Measurements from ENCODE around the gene PLXNB2. TPM values are rescaled to one million over a fixed set of nuclear protein-coding genes. Genes with fewer than 3 reads are reported as not detected.
"Not testable (repeated sequence)": the region's sequence is repeated elsewhere in the genome, so short reads cannot be mapped to it uniquely, and the experiment has no call there.

PLXNB2 gene
- 300 and 353 TPM in 2 replicates for total RNA-seq (2014; rRNA removed; shearing (Covaris generic); ENCODE audit: low replicate concordance)

- DNase-seq (ENCODE audit: low read depth), result peak; percentile 89
- in situ Hi-C loops (cut with HindIII; ENCODE audit: low pct_unique_long_range_greater_than_20kb, low sequenced_read_pairs), result no loop called here
These were observed at the start of gene PLXNB2 for GRCh38 chr22:50306753-50307749. Gene PLXNB2, minus strand, starts transcription at chr22:50307646. Its CDS starts 17,062 bp downstream, at chr22:50290584.

DNA sequence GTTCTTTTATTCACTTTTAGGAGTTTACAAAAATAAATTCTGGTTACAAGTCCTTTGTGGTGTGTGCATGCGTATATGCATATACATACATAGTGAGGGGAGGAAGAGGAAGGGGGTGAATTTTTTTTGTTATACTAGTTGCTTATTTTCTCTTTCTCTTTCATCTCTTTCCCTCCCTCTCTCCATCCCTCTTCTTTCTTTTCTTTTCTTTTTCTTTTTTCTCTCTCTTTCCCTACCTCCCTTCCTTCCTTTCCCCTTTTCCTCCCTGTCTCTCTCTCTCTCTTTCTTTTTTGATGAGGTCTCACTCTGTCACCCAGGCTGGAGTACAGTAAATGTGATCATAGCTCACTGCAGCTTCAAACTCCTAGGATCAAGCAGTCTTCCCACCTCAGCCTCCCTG lies 49.8 kb upstream of the PLXNB2 start:
- no peak for DNase-seq (ENCODE audit: low read depth)
- in situ Hi-C loops (cut with HindIII; ENCODE audit: low pct_unique_long_range_greater_than_20kb, low sequenced_read_pairs), result no loop called here

GRCh38 chr22:50356186-50356585 lies 48.7 kb upstream of the PLXNB2 start:
- in situ Hi-C loops (cut with HindIII; ENCODE audit: low pct_unique_long_range_greater_than_20kb, low sequenced_read_pairs), result no loop called here
- DNase-seq (ENCODE audit: low read depth), result no peak

DNA sequence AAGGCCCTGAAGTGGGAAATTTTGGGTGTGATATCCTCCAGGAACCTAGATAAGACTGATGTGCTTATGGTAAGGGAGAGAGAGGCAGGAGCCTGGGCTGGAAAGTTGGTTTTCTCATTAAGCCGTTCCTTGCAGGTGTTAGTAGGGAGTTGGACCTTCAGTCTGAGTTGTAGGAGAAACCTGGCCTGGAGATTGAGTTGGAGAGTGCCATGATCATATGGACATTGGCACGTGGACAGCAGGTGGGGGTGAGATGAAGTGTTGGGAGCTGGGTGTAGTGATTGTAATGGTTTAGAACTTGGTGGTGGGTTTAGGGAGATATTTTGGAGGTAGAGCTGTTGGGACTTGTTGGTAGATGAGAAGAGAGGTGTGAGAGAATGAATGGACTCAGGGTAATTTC lies 40.6 kb upstream of the PLXNB2 start:
- in situ Hi-C loops (cut with HindIII; ENCODE audit: low pct_unique_long_range_greater_than_20kb, low sequenced_read_pairs), result no loop called here

GRCh38 chr22:50347157-50347556 lies 39.7 kb upstream of the PLXNB2 start:
- DNase-seq (ENCODE audit: low read depth), result no peak
- in situ Hi-C loops (cut with HindIII; ENCODE audit: low pct_unique_long_range_greater_than_20kb, low sequenced_read_pairs), result no loop called here

More for the DNA sequence above, 40.6 kb upstream of the PLXNB2 start:
- DNase-seq (ENCODE audit: low read depth), result no peak

DNA sequence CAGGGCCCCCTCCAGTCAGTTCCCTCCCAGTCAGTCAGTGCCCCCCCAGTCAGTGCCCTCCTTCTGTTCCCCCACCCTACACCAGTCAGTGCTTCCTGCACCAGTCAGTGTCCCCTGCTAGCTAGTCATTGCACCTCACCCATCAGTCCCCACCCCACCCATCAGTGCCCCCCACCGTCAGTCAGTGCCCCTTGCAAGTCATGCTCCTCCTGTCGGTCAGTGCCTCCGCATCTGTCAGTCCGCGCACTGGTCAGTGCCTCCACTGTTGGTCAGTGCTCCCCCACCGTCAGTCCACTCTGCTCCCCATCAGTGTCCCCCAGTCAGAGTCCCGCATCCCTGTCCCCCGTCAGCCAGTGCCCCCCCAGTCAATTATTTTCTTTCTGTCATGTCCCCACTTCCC lies 39.0 kb upstream of the PLXNB2 start:
- in situ Hi-C loops (cut with HindIII; ENCODE audit: low pct_unique_long_range_greater_than_20kb, low sequenced_read_pairs), result no loop called here
- no peak for DNase-seq (ENCODE audit: low read depth)

DNA sequence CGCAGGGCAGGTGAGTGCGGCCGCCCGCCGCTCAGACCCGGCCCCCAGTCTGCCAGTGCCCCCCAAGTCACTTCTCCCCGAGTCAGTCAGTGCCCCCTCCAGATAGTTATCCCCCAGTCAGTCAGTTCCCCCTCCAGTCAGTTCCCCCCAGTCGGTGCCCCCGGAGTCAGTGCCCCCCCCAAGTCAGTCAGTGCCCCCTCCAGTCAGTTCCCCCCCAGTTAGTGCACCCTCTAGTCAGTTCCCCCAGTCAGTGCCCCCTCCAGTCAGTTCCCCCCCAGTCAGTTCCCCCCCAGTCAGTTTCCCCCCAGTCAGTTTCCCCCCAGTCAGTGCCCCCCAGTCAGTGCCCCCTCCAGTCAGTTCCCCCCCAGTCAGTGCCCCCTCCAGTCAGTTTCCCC lies 36.1 kb upstream of the PLXNB2 start:
- DNase-seq (ENCODE audit: low read depth), result no peak
- in situ Hi-C loops (cut with HindIII; ENCODE audit: low pct_unique_long_range_greater_than_20kb, low sequenced_read_pairs), result no loop called here

DNA sequence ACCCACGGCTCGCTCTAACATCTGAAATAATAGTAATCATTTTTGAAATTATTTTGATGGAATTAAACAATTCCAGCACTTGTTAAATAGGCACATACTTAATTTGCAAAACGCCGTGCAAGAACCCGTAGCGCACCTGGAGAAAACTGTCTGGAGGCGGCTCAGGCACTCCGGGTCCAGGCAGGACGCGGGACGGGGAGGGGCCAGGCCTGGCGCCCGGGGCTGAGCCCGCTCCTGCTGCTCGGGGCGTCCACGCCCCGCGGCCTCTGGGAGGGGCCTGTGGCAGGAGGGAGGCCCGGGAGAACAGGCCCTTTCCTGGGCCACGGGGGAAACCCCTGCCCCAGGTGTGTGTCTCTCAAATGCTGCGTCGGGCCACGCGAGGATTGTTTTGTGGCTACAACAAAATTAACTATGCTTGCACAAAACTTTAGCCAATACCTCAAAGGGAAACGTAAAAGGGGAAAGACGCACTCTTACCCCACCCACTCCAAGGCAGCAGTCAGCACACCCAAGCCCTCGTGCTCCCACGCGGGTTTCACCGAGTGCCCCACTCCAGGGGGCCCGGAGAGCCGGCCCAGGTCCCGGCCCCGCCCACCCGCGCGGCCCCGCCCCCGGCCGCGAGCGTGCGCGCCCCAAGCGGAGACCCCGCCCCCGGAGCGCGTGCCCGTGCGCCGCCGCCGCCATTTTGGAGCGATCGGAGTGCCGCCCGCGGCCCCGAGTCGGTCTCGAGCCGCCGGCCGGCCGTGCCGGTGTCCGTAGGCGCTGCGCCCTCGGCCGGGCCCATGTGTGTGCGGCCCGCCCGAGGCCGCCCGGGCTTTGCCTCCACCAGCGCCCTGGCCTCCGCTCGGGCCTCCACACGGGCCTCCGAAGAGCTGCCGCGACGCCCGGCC lies 35.5 kb upstream of the PLXNB2 start, which contains the start of gene PPP6R2:
Gene PPP6R2 (plus strand): TSS at position 677 of the 890 bp plus-strand sequence. CDS start 50,582 bp downstream, outside the sequence.
- peak; percentile 77 for DNase-seq (ENCODE audit: low read depth)

DNA sequence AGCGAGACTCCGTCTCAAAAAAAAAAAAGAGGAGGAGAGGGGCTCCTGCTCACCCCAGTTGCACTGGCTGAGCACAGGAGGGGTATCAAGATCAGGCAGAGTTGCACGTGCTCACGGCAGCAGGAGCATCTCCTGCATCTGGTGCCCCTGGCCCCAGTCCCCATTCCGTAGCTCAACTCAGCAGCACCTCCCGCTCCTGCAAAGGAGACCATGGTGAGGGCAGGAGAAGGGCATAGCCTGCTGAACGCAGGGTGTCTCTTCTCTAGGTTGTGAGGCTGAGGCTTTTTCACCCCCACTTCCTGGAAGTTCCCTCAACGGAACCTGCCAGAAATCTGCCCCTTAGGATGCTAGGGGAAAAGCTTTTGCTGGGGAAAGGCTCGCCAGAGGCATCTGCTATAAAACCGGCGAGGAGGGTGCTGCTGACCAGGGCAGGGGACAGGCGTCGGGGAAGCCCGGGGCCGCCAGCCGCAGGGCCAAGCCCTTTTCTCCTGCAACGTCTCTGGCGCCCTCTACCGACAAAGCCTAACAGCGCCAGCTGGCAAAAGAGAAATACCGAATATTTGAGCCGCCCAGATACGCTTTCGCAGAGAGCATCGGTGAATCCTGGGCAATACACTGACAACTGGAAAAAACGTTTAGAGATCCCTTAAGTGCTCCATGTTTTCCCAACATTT lies 34.7 kb upstream of the PLXNB2 start:
- in situ Hi-C loops (cut with HindIII; ENCODE audit: low pct_unique_long_range_greater_than_20kb, low sequenced_read_pairs), result no loop called here
- peak; percentile 90 for DNase-seq (ENCODE audit: low read depth)

More for the DNA sequence above, 35.5 kb upstream of the PLXNB2 start, which contains the start of gene PPP6R2:
- in situ Hi-C loops (cut with HindIII; ENCODE audit: low pct_unique_long_range_greater_than_20kb, low sequenced_read_pairs), result no loop called here

DNA sequence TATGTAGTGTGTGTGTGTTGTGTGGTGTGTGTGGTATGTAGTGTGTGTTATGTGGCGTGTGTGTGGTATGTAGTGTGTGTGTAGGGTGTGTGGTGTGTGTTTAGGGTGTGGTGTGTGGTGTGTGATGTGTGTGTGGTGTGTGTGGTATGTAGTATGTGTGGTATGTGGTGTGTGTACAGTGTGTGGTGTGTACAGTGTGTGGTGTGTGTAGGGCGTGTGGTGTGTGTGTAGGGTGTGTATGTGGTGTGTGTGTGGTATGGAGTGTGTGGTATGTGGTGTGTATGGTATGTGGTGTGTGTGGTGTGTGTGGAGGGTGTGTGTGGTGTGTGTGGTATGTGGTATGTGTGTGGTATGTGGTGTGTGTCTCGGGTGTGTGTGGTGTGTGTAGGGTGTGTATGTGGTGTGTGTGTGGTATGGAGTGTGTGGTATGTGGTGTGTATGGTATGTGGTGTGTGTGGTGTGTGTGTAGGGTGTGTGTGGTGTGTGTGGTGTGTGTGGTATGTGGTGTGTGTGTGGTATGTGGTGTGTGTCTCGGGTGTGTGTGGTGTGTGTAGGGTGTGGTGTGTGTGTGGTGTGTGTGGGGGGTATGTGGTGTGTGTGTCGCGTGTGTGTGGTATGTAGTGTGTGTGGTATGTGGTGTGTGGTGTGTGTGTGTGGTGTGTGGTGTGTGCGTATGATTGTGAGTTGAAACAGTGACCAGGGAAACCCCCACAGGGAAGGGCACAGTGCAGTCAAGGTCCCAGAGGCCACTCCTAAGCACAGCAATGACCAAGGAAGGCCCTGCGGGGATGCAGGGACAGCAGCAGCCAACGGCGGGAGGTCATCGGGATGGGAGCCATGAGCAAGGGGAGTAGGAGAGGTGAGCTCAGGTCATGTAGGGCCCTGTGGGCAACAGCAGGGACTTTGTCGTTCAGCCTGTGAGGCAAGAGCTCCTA lies 32.8 kb upstream of the PLXNB2 start:
- in situ Hi-C loops (cut with HindIII; ENCODE audit: low pct_unique_long_range_greater_than_20kb, low sequenced_read_pairs), result no loop called here
- DNase-seq (ENCODE audit: low read depth), result peak; percentile 51

GRCh38 chr22:50338860-50339462 lies 31.5 kb upstream of the PLXNB2 start:
- no peak for DNase-seq (ENCODE audit: low read depth)
- in situ Hi-C loops (cut with HindIII; ENCODE audit: low pct_unique_long_range_greater_than_20kb, low sequenced_read_pairs), result no loop called here

DNA sequence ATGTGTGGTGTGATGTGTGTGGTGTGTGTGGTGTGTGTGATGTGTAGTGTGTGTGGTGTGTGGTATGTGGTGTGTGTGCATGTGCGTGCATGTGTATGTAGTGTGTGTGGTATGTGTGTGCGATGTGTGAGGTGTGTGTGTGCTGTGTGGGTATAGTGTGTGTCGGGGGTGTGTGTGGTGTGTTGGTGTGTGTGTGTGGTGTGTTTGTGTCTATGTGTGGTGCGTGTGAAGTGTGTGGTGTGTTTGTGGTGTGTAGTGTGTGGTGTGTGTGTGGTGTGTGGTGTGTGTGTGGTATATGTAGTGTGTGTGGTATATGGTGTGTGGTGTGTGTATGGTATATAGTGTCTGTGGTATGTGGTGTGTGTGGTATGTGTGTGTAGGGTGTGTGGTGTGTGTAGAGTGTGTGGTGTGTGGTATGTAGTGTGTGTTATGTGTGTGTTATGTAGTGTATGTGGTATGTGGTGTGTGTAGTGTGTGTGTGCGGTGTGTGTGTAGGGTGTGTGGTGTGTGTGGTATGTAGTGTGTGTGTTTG lies 30.7 kb upstream of the PLXNB2 start:
- in situ Hi-C loops (cut with HindIII; ENCODE audit: low pct_unique_long_range_greater_than_20kb, low sequenced_read_pairs), result no loop called here
- DNase-seq (ENCODE audit: low read depth), result no peak

DNA sequence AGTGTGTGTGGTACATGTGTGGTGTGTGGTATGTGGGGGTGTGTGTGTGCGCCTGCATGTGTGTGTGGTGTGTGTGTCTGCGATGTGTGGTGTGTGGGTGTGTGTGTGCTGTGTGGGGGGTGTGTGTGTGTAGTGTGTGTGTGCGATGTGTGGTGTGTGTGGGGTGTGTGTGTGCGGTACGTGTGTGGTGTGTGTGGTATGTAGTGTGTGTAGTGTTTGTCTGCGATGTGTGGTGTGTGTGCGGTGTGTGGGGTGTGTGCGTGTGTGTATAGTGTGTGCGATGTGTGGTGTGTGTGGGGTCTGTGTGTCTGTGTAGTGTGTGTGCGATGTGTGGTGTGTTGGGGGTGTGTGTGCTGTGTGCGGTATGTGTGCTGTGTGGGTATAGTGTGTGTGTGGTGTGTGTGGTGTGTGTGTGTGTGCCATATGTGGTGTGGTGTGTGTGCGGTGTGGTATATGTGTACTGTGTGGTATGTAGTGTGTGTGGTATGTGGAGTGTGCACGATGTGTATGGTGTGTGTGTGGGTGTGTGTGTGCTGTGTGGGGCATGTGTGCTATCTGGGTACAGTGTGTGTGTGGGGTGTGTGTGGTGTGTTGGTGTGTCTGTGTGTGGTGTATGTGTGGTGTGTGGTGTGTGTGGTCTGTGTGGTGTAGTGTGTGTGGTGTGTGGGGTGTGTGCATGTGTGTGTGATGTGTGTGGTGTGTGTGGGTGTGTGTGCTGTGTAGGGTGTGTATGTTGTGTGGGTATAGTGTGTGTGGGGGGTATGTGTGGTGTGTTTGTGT lies 30.0 kb upstream of the PLXNB2 start:
- DNase-seq (ENCODE audit: low read depth), result no peak
- in situ Hi-C loops (cut with HindIII; ENCODE audit: low pct_unique_long_range_greater_than_20kb, low sequenced_read_pairs), result no loop called here

DNA sequence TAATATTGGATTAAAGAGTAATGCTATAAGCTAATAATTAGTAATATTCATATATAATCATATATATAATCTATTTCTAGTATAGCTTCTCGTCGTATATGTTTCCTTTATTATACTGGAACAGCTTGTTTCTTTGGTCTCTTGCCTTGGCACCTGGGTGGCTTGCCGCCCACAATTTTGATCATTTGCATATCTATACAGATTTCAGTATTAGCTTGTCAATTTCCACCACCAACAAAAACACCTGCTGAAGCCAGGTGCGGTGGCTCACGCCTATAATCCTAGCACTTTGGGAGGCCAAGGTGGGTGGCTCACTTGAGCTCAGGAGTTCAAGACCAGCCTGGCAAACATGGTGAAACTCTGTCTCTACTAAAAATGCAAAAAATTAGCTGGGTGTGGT lies 27.0 kb upstream of the PLXNB2 start:
- DNase-seq (ENCODE audit: low read depth); in situ Hi-C loops (cut with HindIII; ENCODE audit: low pct_unique_long_range_greater_than_20kb, low sequenced_read_pairs): not testable (repeated sequence)

DNA sequence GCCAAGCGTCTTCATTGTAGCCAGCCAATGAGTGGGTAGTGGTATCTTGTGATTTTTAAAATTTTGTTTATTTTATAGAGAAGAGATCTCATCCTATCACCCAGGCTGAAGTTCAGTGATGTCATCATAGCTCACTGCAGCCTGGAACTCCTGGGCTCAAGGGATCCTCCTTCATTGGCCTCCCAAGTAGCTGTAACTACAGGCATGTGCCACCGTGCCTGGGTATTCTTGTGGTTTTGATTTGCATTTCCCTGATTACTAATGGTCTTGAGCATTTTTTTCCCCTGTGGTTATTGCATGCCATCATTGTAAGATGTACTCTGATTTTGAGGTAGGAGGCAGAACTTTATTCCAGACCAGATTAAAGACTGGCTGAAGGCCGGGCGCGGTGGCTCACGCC lies 21.8 kb upstream of the PLXNB2 start:
- peak; percentile 46 for DNase-seq (ENCODE audit: low read depth)
- in situ Hi-C loops (cut with HindIII; ENCODE audit: low pct_unique_long_range_greater_than_20kb, low sequenced_read_pairs), result no loop called here

GRCh38 chr22:50327711-50328019 lies 20.2 kb upstream of the PLXNB2 start:
- DNase-seq (ENCODE audit: low read depth), result no peak
- in situ Hi-C loops (cut with HindIII; ENCODE audit: low pct_unique_long_range_greater_than_20kb, low sequenced_read_pairs), result no loop called here

Data from Caki2 (cell line).